OCI-LY7 (cell line): ENCODE data around the gene THOP1. TPM values are rescaled to one million over a fixed set of nuclear protein-coding genes. Genes with fewer than 3 reads are reported as not detected.
"Not testable (repeated sequence)": the region's sequence is repeated elsewhere in the genome, so short reads cannot be mapped to it uniquely, and the experiment has no call there.

Source experiments
- BruUV-seq: library from RNA; stranded (reverse); fragments of 400-500 nt; replicated peaks from 2 replicates; lab custom pipeline; 2021; lab: Mats Ljungman, UMichigan
- CTCF ChIA-PET: fragments of 300-600 bp; sonication (Branson Sonifier 250); formaldehyde crosslinking; loops from one replicate; lab custom pipeline; 2022; ENCODE audit warnings: antibody characterized with exemption; ENCODE audit not compliant: unreplicated experiment; lab: Charles Lee
- POLR2A ChIA-PET: fragments of 300-600 bp; sonication (Branson Sonifier 250); formaldehyde crosslinking; loops from one replicate; lab custom pipeline; 2022; ENCODE audit warnings: antibody characterized with exemption; lab: Charles Lee
- DNase-seq: peaks from one replicate; pipeline ENCODE4 v3.0.0-alpha.2; 2015; ENCODE audit warnings: low spot score
- H2AFZ ChIP-seq: fragments of 200-600 bp; sonication (generic), shearing (Covaris generic); 2 replicates; pipeline ENCODE4 v1.6.1; 2014; ENCODE audit warnings: mild to moderate bottlenecking, antibody characterized with exemption, low read length, moderate library complexity
- H3K27ac ChIP-seq: fragments of 200-600 bp; sonication (generic); 2 replicates; pipeline ENCODE4 v1.5.1; 2014; ENCODE audit warnings: mixed run types, low read depth, mild to moderate bottlenecking, moderate library complexity, low read length, inconsistent platforms; ENCODE audit not compliant: poor library complexity, severe bottlenecking
- H3K36me3 ChIP-seq: fragments of 200-600 bp; sonication (generic); 2 replicates; pipeline ENCODE4 v1.6.1; 2014; ENCODE audit warnings: mild to moderate bottlenecking, antibody characterized with exemption, low read length, moderate library complexity, mixed read lengths; ENCODE audit not compliant: insufficient read depth
- H3K4me1 ChIP-seq: fragments of 200-600 bp; sonication (generic); 2 replicates; pipeline ENCODE4 v1.5.1; 2014; ENCODE audit warnings: mild to moderate bottlenecking, low read length; ENCODE audit not compliant: insufficient read depth, poor library complexity, severe bottlenecking
- H3K4me2 ChIP-seq: fragments of 200-600 bp; sonication (generic); 2 replicates; pipeline ENCODE4 v1.6.1; 2014; ENCODE audit warnings: mild to moderate bottlenecking, low read length
- H3K4me3 ChIP-seq: fragments of 200-600 bp; sonication (generic); 2 replicates; pipeline ENCODE4 v1.5.1; 2014; ENCODE audit warnings: mild to moderate bottlenecking, low read depth, low read length; ENCODE audit not compliant: poor library complexity, severe bottlenecking
- H3K79me2 ChIP-seq: fragments of 200-600 bp; sonication (generic); 2 replicates; pipeline ENCODE4 v1.6.1; 2016; ENCODE audit warnings: low read depth, mild to moderate bottlenecking, low read length, moderate library complexity, mixed read lengths; ENCODE audit not compliant: insufficient read depth
- H3K9me2 ChIP-seq: fragments of 200-600 bp; sonication (generic); 2 replicates; pipeline ENCODE4 v1.6.1; 2016; ENCODE audit warnings: mild to moderate bottlenecking, low read length, mixed read lengths; ENCODE audit not compliant: insufficient read depth
- H3K9me3 ChIP-seq: fragments of 200-600 bp; sonication (generic); 2 replicates; pipeline ENCODE4 v1.6.1; 2014; ENCODE audit warnings: mild to moderate bottlenecking, mixed run types, low read length, mixed read lengths
- H4K20me1 ChIP-seq: fragments of 200-600 bp; sonication (generic); 2 replicates; pipeline ENCODE4 v1.6.1; 2014; ENCODE audit warnings: mild to moderate bottlenecking, antibody characterized with exemption, low read length, moderate library complexity, mixed read lengths; ENCODE audit not compliant: insufficient read depth
- CTCF ChIP-seq: fragments of 200-600 bp; sonication (generic); conservative IDR thresholded peaks from 2 replicates; pipeline ENCODE4 v1.5.1; 2014; ENCODE audit warnings: mild to moderate bottlenecking, antibody characterized with exemption, low read length, moderate library complexity, mixed read lengths
- EZH2phosphoT487 ChIP-seq: fragments of 200-600 bp; sonication (generic); IDR thresholded peaks from 2 replicates; pipeline ENCODE4 v1.6.1; 2018; ENCODE audit warnings: low read depth, borderline replicate concordance, mild to moderate bottlenecking, mixed run types, antibody characterized with exemption, low read length, moderate library complexity, mixed read lengths
- intact Hi-C: fragments of 100-400 bp; cut with micrococcal nuclease; formaldehyde crosslinking; loops from one replicate; pipeline ENCODE4 v1.10.0; 2022; ENCODE audit not compliant: unreplicated experiment
- total RNA-seq, 2 experiments: library from RNA; depleted of rRNA in 1 of 2; stranded (reverse); fragments of >200 nt in 1 of 2; shearing (Covaris generic) in 1 of 2; gene quantifications; 2 replicates each; pipeline ENCODE4 v1.2.3, GENCODE V29; 2014 to 2022

Gene THOP1
- total RNA-seq, 2 experiments from 2014 or later = 170 to 191 TPM

DNA sequence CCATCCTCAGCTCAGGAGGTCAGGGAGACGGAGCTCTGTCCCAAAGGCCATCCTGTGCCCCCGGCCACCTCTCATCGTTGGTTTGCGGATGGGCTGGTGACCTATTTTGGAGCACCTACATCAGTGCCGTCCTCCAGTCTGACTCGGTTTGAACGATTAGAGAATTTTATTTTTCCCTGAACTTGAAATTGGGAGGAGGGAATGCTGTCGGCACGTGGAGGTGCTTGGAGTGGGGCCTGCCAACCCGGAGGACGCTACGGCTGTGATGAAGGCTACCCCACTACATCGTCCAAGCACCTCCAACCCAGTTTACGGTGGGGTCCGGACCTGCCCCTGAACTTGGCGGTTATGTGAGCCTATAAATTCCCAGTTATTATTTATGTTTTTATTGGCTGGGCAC lies 31.3 kb downstream of the THOP1 start:
- intact Hi-C loops = no loop called here
- Histone ChIP-seq H3K36me3 (peaks cover 34% of the 10 kb centered on the region; the same call in 1 of the 2 replicates), H3K9me3 (no peaks in the 10 kb centered on the region), H3K27ac (no peak overlapping the region), H3K4me3 (no peak overlapping the region), H3K4me2 (no peak overlapping the region), H3K4me1 (peaks cover 4% of the 10 kb centered on the region), H2AFZ (no peak overlapping the region), H3K9me2 (no peaks in the 10 kb centered on the region), H3K79me2 (no peaks in the 10 kb centered on the region), H4K20me1 (no peaks in the 10 kb centered on the region)
- POLR2A ChIA-PET = no interaction called here
- CTCF ChIA-PET = no interaction called here
- no TSS peak for BruUV-seq
- TF ChIP-seq CTCF (no peak), EZH2phosphoT487 (no peak)
- no peak for DNase-seq

DNA sequence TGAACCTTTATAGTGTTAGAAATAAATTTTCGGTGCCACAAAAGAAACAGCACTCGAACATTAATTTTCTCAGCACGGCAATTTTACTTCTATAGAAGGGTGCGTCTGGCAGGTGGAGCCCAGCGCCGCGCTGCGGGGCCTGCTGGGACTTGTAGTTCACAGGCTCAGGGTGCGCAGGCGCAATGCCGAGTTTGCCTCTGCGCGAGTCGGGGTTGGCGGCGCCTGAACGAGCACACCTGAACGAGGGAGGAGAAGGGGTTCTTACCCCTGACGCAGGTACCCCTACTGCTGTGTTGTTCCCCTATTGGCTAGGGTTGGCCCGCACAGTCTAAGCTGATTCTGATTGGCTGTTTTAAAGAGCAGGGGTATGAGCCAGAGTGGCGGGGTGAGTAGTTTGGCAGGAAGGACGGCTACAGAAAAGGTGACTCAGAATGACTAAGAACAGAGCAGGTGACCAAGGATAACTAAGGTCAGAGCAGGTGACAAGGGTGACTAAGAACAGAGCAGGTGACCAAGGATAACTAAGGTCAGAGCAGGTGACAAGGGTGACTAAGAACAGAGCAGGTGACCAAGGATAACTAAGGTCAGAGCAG lies 32.0 kb downstream of the THOP1 start:
- POLR2A ChIA-PET, H3K79me2 ChIP-seq, BruUV-seq, H3K4me3 ChIP-seq, H3K27ac ChIP-seq, H3K4me1 ChIP-seq, intact Hi-C loops, H3K4me2 ChIP-seq, H3K9me3 ChIP-seq, DNase-seq, H3K9me2 ChIP-seq, H2AFZ ChIP-seq, H4K20me1 ChIP-seq, CTCF ChIA-PET: not testable (repeated sequence)
- H3K36me3 ChIP-seq = peaks cover 27% of the 10 kb centered on the region; the same call in 1 of the 2 replicates

- intact Hi-C loops = loop anchor here (2.0 kb wide), 1 partner anchor 21 kb away; the partner anchor contains the start of gene ZNF555
- Histone ChIP-seq H2AFZ (peak within 1 kb of the TSS; percentile 56), H3K36me3 (peaks cover 5% of the 10 kb centered on the region; the same call in 1 of the 2 replicates), H3K79me2 (no peaks in the 10 kb centered on the region), H3K27ac (no peak within 1 kb of the TSS), H4K20me1 (no peaks in the 10 kb centered on the region), H3K4me2 (peak within 1 kb of the TSS; percentile 89), H3K9me3 (no peaks in the 10 kb centered on the region), H3K9me2 (no peaks in the 10 kb centered on the region), H3K4me3 (peak within 1 kb of the TSS; percentile 85), H3K4me1 (peaks cover 4% of the 10 kb centered on the region)
- DNase-seq = peak; percentile 98
- ChIA-PET CTCF (interaction anchor here (0.6 kb wide), 1 partner anchor 38 kb away, joined by 3 read pairs; no protein-coding TSS in a partner anchor), POLR2A (no interaction called here)
- TF ChIP-seq CTCF (peak; percentile 89), EZH2phosphoT487 (no peak)
- BruUV-seq = no TSS peak
Observed at GRCh38 chr19:2819540-2820111, 34.3 kb downstream of the THOP1 start, which contains the start of gene ZNF554. Gene ZNF554, plus strand, starts transcription at chr19:2819868. Its CDS starts 204 bp downstream, at chr19:2820072.
